Stomach smooth muscle (tissue), 2 donors: ENCODE measurements around the gene SORCS1.

Experiments used
- H3K27ac ChIP-seq: one replicate; pipeline ENCODE4 v1.7.0; 2013; ENCODE audit warnings: mild to moderate bottlenecking, low read length, inconsistent platforms
- H3K27me3 ChIP-seq, 2 donors: one replicate each; pipeline ENCODE4 v1.7.0; 2013; ENCODE audit warnings: low read length in 2 of 2; ENCODE audit not compliant: insufficient read depth in 2 of 2, control insufficient read depth in 1 of 2
- H3K36me3 ChIP-seq, 2 donors: one replicate each; pipeline ENCODE4 v1.7.0; 2013; ENCODE audit warnings: low read length in 2 of 2; ENCODE audit not compliant: control insufficient read depth in 2 of 2, insufficient read depth in 2 of 2
- H3K4me1 ChIP-seq: one replicate; pipeline ENCODE4 v1.7.0; 2013; ENCODE audit warnings: low read length; ENCODE audit not compliant: control insufficient read depth, insufficient read depth
- H3K4me3 ChIP-seq, 2 donors: one replicate each; pipeline ENCODE4 v1.7.0; 2013; ENCODE audit warnings: low read length in 2 of 2
- H3K9ac ChIP-seq, 2 donors: one replicate each; pipeline ENCODE4 v1.7.0; 2013; ENCODE audit warnings: low read length in 2 of 2, mild to moderate bottlenecking in 1 of 2
- H3K9me3 ChIP-seq, 2 donors: one replicate each; pipeline ENCODE4 v1.7.0; 2013; ENCODE audit warnings: low read length in 2 of 2; ENCODE audit not compliant: control insufficient read depth in 2 of 2
- donor health status: healthy.
- donor health status: Pancreatic carcinoma.

The SORCS1 gene

GRCh38 chr10:106741006-106741530 lies 423.4 kb downstream of the SORCS1 start:
- Histone ChIP-seq H3K36me3 (no peaks in the 10 kb centered on the region), H3K4me1 (no peaks in the 10 kb centered on the region), H3K27me3 (no peaks in the 10 kb centered on the region), H3K9me3 (no peaks in the 10 kb centered on the region), H3K27ac (no peak overlapping the region), H3K9ac (no peak overlapping the region), H3K4me3 (no peak overlapping the region)

DNA sequence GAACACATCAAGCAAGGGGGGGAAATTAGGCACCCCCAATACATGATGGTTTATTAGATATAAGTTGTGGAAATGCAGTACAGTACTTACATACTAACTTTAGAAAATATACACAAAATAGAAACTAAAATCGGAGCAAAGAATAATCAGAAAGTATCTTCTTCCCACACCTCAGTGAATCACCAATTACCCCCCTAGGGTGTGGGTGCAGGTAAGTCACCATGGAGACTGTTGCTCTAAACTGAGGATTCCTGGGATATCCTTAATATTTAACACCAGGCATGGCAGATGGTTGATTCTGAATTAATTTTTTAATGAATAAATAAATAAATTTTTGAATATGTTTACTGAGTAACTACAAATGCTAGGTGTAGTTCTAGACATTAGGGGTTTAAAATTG lies 424.4 kb downstream of the SORCS1 start:
- no peak overlapping the region for H3K9ac ChIP-seq
- H3K27me3 ChIP-seq, result no peaks in the 10 kb centered on the region
- no peaks in the 10 kb centered on the region for H3K36me3 ChIP-seq
- no peak overlapping the region for H3K4me3 ChIP-seq
- no peak overlapping the region for H3K27ac ChIP-seq
- no peaks in the 10 kb centered on the region for H3K4me1 ChIP-seq
- no peaks in the 10 kb centered on the region for H3K9me3 ChIP-seq

DNA sequence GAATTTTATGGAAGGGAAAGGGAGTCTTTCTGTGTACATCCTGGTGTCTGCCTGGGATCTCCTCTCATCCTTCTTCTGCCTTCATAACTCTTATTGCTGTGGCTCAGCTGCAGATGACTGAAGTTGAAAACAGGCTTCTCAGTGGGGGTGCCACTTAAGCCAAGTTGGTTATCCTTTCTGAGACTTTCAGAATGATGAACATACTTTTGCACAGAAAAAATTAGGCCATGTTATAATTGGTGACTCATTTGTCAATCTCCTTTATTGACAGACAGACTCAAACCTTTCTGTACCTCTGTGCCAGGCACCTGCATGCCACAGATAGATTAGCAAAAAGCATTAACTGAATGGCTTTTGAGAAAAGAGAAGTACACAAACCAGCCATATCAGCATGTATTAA lies 430.3 kb downstream of the SORCS1 start:
- Histone ChIP-seq H3K9me3 (no peaks in the 10 kb centered on the region), H3K27ac (no peak overlapping the region), H3K27me3 (no peaks in the 10 kb centered on the region), H3K36me3 (no peaks in the 10 kb centered on the region), H3K9ac (no peak overlapping the region), H3K4me3 (no peak overlapping the region), H3K4me1 (no peaks in the 10 kb centered on the region)

DNA sequence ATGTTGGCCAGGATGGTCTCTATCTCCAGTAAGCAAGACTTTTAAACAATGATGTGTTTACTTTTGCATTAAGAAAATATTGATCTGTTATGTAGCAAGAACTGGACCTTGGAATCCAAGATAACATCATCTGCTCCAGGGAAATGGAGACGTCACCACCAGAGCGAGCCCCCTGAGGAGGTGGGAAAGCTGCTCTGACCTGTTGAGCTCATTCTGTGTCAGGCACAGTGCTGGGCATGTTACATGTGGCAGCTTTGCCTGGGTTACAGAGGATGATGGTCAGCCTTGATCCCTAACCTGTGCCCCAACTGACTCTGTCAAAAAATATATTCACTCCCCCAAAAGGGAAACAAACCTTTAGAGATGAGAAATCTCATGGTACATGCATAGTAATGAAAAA lies 436.3 kb downstream of the SORCS1 start:
- Histone ChIP-seq H3K27me3 (no peaks in the 10 kb centered on the region), H3K4me3 (no peak overlapping the region), H3K9ac (no peak overlapping the region), H3K4me1 (no peaks in the 10 kb centered on the region), H3K27ac (no peak overlapping the region), H3K36me3 (no peaks in the 10 kb centered on the region), H3K9me3 (no peaks in the 10 kb centered on the region)

DNA sequence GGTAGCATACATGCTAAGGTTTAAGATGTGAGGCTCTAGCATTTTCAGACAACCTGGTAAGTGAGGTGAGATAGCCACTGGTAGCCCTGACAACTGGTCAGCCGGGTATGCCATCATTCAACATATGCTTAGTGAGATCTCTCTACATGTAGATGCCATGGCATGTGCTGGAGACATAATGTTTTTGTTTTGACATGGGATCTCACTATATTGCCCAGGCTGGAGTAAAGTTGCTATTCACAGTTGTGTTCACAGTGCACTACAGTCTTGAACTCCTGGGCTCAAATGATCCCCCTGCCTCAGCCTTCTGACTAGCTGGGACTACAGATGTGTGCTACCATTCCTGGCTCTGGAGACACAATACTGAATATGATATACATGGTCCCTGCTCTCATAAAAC lies 437.3 kb downstream of the SORCS1 start:
- H3K4me3 ChIP-seq, result no peak overlapping the region
- no peaks in the 10 kb centered on the region for H3K27me3 ChIP-seq
- no peaks in the 10 kb centered on the region for H3K4me1 ChIP-seq
- no peak overlapping the region for H3K9ac ChIP-seq
- no peak overlapping the region for H3K27ac ChIP-seq
- no peaks in the 10 kb centered on the region for H3K36me3 ChIP-seq
- no peaks in the 10 kb centered on the region for H3K9me3 ChIP-seq

DNA sequence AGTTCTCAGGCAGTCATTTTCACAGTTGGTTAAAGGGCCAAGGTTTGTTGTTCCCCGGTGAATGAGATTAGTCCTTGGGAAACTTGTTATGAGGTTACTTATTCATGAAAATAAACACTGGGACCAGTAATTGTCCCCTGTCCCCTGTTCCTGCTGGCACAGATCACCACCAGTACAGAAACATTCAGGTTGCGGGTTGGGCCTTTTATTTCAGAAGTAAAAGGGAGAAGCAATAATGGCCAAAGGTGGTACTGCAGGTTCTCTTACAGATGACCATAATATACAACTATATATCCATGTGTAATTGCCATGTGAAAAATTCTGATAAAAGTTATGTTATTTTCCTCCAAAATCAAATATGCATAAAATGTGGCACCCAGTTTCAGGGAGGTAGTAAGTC lies 442.0 kb downstream of the SORCS1 start:
- Histone ChIP-seq H3K27ac (no peak overlapping the region), H3K4me3 (no peak overlapping the region), H3K36me3 (no peaks in the 10 kb centered on the region), H3K9ac (no peak overlapping the region), H3K27me3 (no peaks in the 10 kb centered on the region), H3K9me3 (no peaks in the 10 kb centered on the region), H3K4me1 (no peaks in the 10 kb centered on the region)

GRCh38 chr10:106720683-106721082 lies 443.8 kb downstream of the SORCS1 start:
- H3K27me3 ChIP-seq, result no peaks in the 10 kb centered on the region
- H3K36me3 ChIP-seq, result no peaks in the 10 kb centered on the region
- H3K27ac ChIP-seq, result no peak overlapping the region
- H3K9me3 ChIP-seq, result no peaks in the 10 kb centered on the region
- no peak overlapping the region for H3K9ac ChIP-seq
- H3K4me3 ChIP-seq, result no peak overlapping the region
- H3K4me1 ChIP-seq, result no peaks in the 10 kb centered on the region

- Histone ChIP-seq H3K4me1 (no peaks in the 10 kb centered on the region), H3K9ac (no peak overlapping the region), H3K9me3 (no peaks in the 10 kb centered on the region), H3K27ac (no peak overlapping the region), H3K4me3 (no peak overlapping the region), H3K27me3 (no peaks in the 10 kb centered on the region), H3K36me3 (no peaks in the 10 kb centered on the region)
These were observed 448.1 kb downstream of the SORCS1 start for GRCh38 chr10:106716381-106716780.

DNA sequence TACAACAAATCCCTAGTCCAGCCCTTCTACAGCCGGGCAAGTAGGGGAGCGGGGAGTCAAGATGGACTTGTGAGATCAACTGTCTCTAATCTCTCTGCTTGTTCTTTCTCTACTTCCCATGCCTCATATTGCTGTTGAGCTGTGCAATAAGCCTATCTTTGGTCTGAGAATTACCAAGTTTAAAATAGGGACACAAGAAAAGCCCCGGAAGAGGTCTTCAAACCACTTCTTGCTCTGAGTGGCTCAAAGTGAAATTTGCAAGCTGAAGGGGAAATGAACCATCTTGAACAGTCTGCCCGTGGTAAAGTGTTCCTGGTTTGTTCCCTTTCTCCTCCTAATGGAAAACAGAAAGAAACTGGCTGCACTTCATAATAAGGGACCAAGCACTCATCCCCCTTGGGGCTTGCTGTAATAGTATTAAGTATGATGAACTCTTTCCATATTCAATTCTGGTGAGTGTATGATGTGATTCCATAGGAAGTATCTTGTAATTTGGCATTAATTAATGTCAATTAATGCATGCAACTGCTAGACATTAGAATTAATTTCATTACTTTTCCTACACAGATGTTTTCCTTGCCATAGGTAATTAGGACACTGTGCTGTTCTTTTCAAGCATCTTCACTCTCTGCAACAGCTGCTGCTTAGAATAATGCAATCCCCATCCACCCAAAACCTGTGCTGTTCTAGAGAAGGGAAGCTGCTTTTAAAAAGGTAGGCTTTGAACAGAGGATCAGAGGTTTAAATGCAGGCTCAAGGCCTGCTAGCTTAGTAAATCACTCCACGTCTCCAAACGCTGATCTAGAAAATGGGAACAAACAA lies 449.6 kb downstream of the SORCS1 start:
- Histone ChIP-seq H3K9me3 (no peaks in the 10 kb centered on the region), H3K9ac (no peak overlapping the region), H3K4me3 (no peak overlapping the region), H3K36me3 (no peaks in the 10 kb centered on the region), H3K4me1 (no peaks in the 10 kb centered on the region), H3K27me3 (no peaks in the 10 kb centered on the region), H3K27ac (no peak overlapping the region)

DNA sequence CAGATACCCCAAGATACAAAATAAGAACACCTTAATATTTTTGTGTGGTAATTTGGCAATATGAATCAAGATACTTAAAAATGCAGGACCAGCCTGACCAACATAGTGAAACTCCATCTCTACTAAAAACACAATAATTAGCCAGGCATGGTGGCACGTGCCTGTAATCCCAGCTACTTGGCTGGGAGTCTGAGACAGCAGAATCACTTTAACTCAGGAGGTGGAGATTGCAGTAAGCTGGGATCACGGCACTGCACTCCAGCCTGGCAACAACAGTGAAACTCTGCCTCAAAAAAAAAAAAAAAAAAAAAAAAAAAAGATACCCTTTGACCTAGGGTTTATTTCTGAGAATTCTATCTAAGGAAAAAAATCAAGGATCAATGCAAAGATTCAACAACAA lies 450.7 kb downstream of the SORCS1 start:
- Histone ChIP-seq H3K27me3 (no peaks in the 10 kb centered on the region), H3K4me1 (no peaks in the 10 kb centered on the region), H3K9ac (no peak overlapping the region), H3K4me3 (no peak overlapping the region), H3K36me3 (no peaks in the 10 kb centered on the region), H3K9me3 (no peaks in the 10 kb centered on the region), H3K27ac (no peak overlapping the region)

DNA sequence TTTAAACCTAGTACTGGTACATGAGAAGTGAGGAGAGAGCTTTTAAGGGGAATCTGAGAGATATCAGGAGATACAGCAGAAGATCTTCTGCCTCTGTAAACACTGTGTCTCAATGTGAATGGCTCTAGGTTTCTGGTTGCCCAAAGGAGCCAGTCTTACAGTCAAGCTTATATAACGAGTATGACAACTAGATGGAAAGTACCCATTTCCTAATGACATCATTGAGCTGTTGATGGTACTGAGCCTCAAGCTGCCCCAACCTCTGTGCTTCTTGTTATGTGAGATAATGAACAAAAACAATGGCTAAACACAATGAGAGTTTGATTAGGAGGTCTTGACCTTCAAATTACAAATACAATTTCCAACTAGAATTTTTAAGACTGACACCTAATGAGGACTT lies 451.5 kb downstream of the SORCS1 start:
- Histone ChIP-seq H3K27ac (no peak overlapping the region), H3K9ac (no peak overlapping the region), H3K27me3 (no peaks in the 10 kb centered on the region), H3K36me3 (no peaks in the 10 kb centered on the region), H3K4me3 (no peak overlapping the region), H3K4me1 (no peaks in the 10 kb centered on the region), H3K9me3 (no peaks in the 10 kb centered on the region)
